Measurements from ENCODE around the gene ADGRF1. TPM values are rescaled to one million over a fixed set of nuclear protein-coding genes. Genes with fewer than 3 reads are reported as not detected.

Gene ADGRF1
- total RNA-seq, 2 experiments from 2014 or later, result not detected

Other genes with a start within 250 kb of the ADGRF1 start
- gene MEP1A, start 248.9 kb downstream of the ADGRF1 start, total RNA-seq, result not detected
- gene ADGRF5, start 120.4 kb downstream of the ADGRF1 start, total RNA-seq, result not detected

Data from activated naive CD8-positive, alpha-beta T cell treated with anti-CD3 and anti-CD28 coated beads, Interleukin-2, amount 10 ng/mL, durations not matched to agents 7 days and 5 days (primary cell).